Measurements from ENCODE around the gene PTPN1. TPM values are rescaled to one million over a fixed set of nuclear protein-coding genes. Genes with fewer than 3 reads are reported as not detected.
A peak's percentile ranks its signal among the peaks of the same experiment; 100 is the strongest.

Gene PTPN1
- polyA plus RNA-seq, 1 donor (not counting 4 experiments of a cell fraction or from before 2014, with no cell fraction given) = 61.6 TPM

- no peak for FAIRE-seq
- no peak overlapping the region for H3K27ac ChIP-seq (ENCODE audit: control insufficient read depth, insufficient read depth, low read length)
- no peak overlapping the region for H2AFZ ChIP-seq (ENCODE audit: control insufficient read depth, low read length)
Measured at GRCh38 chr20:50624351-50625016, 114.3 kb downstream of the PTPN1 start.

GRCh38 chr20:50625986-50626677, 115.9 kb downstream of the PTPN1 start:
- no peak for TF ChIP-seq EZH2 (IDR thresholded peaks at IDR 0.05; ENCODE audit: low read length)
- TF ChIP-seq CTCF (optimal IDR thresholded peaks at IDR 0.05 in 1 of 3, IDR thresholded peaks at IDR 0.05 in 1 of 3, conservative IDR thresholded peaks at IDR 0.05 in 1 of 3; ENCODE audit: extremely low read depth in 1 of 3, insufficient read depth in 2 of 3, low read length in 3 of 3) = peak; percentile 43 to 67 (median 48)
- Histone ChIP-seq H3K4me2 (ENCODE audit: control insufficient read depth, extremely low read depth, insufficient read depth, low read depth, low read length) (no peak overlapping the region), H3K79me2 (ENCODE audit: control insufficient read depth, insufficient read depth, low read length) (no peaks in the 10 kb centered on the region), H3K9ac (ENCODE audit: control insufficient read depth, extremely low read depth, insufficient read depth, low read length) (no peak overlapping the region), H3K4me1 (ENCODE audit: control insufficient read depth, extremely low read depth, insufficient read depth, low read length) (peaks cover 14% of the 10 kb centered on the region), H3K9me3 (ENCODE audit: control insufficient read depth, low read depth, low read length) (peaks cover under 1% of the 10 kb centered on the region), H3K36me3 (ENCODE audit: control insufficient read depth in 2 of 2, extremely low read depth in 1 of 2, insufficient read depth in 2 of 2, low read length in 2 of 2) (no peaks in the 10 kb centered on the region), H3K27me3 (ENCODE audit: control insufficient read depth, extremely low read depth, insufficient read depth, low read length) (peaks cover 4% of the 10 kb centered on the region), H4K20me1 (ENCODE audit: control insufficient read depth, extremely low read depth, insufficient read depth, low read length) (no peaks in the 10 kb centered on the region), H3K27ac (ENCODE audit: control insufficient read depth, insufficient read depth, low read length) (no peak overlapping the region), H2AFZ (ENCODE audit: control insufficient read depth, low read length) (no peak overlapping the region), H3K4me3 (ENCODE audit: control insufficient read depth in 2 of 3, extremely low read depth in 1 of 3, insufficient read depth in 2 of 3, low read depth in 1 of 3, low read length in 3 of 3) (no peak overlapping the region), H3K9me1 (ENCODE audit: control insufficient read depth, extremely low read depth, insufficient read depth, low read length) (no peaks in the 10 kb centered on the region)
- dilution Hi-C loops (cut with MboI; ENCODE audit: extremely low pct_ligation_motif_present, low sequenced_read_pairs) = no loop called here
- no peak for DNase-seq (ENCODE audit: low read depth, low spot score)
- FAIRE-seq = no peak

More at GRCh38 chr20:50624351-50625016, 114.3 kb downstream of the PTPN1 start:
- Histone ChIP-seq H3K79me2 (ENCODE audit: control insufficient read depth, insufficient read depth, low read length) (no peaks in the 10 kb centered on the region), H3K4me1 (ENCODE audit: control insufficient read depth, extremely low read depth, insufficient read depth, low read length) (peaks cover 11% of the 10 kb centered on the region), H3K9me1 (ENCODE audit: control insufficient read depth, extremely low read depth, insufficient read depth, low read length) (no peaks in the 10 kb centered on the region), H3K4me3 (ENCODE audit: control insufficient read depth in 2 of 3, extremely low read depth in 1 of 3, insufficient read depth in 2 of 3, low read depth in 1 of 3, low read length in 3 of 3) (no peak overlapping the region), H3K9me3 (ENCODE audit: control insufficient read depth, low read depth, low read length) (peaks cover 6% of the 10 kb centered on the region), H3K36me3 (ENCODE audit: control insufficient read depth in 2 of 2, extremely low read depth in 1 of 2, insufficient read depth in 2 of 2, low read length in 2 of 2) (no peaks in the 10 kb centered on the region), H3K9ac (ENCODE audit: control insufficient read depth, extremely low read depth, insufficient read depth, low read length) (no peak overlapping the region), H3K4me2 (ENCODE audit: control insufficient read depth, extremely low read depth, insufficient read depth, low read depth, low read length) (peak overlapping the region; percentile 13), H4K20me1 (ENCODE audit: control insufficient read depth, extremely low read depth, insufficient read depth, low read length) (no peaks in the 10 kb centered on the region), H3K27me3 (ENCODE audit: control insufficient read depth, extremely low read depth, insufficient read depth, low read length) (no peaks in the 10 kb centered on the region)
- dilution Hi-C loops (cut with MboI; ENCODE audit: extremely low pct_ligation_motif_present, low sequenced_read_pairs) = no loop called here
- TF ChIP-seq CTCF (optimal IDR thresholded peaks at IDR 0.05 in 1 of 3, IDR thresholded peaks at IDR 0.05 in 1 of 3, conservative IDR thresholded peaks at IDR 0.05 in 1 of 3; ENCODE audit: extremely low read depth in 1 of 3, insufficient read depth in 2 of 3, low read length in 3 of 3) (no peak), EZH2 (IDR thresholded peaks at IDR 0.05; ENCODE audit: low read length) (no peak)
- no peak for DNase-seq (ENCODE audit: low read depth, low spot score)

Data from keratinocyte (primary cell).